ENCODE results near the gene SPATA13.

DNA sequence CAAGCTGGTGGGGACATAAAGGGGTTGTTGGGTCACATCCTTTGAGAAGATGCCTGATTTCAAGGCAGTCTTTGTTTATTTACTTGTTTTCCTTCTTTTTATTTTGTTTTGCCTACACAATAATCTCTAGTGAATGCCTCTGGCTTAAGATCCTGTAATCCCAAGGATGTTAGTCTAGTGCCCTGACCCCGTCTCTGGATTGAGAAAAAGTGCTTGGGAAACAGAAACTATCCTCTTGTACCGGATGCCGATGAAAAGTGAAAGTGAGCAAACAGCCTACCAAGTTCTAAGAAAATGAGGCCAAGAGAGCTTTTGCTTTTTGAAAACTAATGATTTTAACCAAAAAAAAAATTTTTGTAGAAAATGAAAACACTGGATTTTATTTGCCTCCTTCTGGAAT is 106.8 kb downstream of the SPATA13 start:
- TF ChIP-seq, protein P1, sequence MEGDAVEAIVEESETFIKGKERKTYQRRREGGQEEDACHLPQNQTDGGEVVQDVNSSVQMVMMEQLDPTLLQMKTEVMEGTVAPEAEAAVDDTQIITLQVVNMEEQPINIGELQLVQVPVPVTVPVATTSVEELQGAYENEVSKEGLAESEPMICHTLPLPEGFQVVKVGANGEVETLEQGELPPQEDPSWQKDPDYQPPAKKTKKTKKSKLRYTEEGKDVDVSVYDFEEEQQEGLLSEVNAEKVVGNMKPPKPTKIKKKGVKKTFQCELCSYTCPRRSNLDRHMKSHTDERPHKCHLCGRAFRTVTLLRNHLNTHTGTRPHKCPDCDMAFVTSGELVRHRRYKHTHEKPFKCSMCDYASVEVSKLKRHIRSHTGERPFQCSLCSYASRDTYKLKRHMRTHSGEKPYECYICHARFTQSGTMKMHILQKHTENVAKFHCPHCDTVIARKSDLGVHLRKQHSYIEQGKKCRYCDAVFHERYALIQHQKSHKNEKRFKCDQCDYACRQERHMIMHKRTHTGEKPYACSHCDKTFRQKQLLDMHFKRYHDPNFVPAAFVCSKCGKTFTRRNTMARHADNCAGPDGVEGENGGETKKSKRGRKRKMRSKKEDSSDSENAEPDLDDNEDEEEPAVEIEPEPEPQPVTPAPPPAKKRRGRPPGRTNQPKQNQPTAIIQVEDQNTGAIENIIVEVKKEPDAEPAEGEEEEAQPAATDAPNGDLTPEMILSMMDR (IDR thresholded peaks at IDR 0.05; ENCODE audit: poor library complexity) = no peak
- TF ChIP-seq EZH2phosphoT487 (IDR thresholded peaks at IDR 0.05; ENCODE audit: low read depth, severe bottlenecking, unreplicated experiment) (no peak), EZH2 (IDR thresholded peaks at IDR 0.05; ENCODE audit: borderline replicate concordance) (no peak)
